Measurements from ENCODE around the gene RBM47. TPM values are rescaled to one million over a fixed set of nuclear protein-coding genes. Genes with fewer than 3 reads are reported as not detected.

RBM47 gene
- total RNA-seq, 4 donors from 2014 or later, result 13.3 to 38.3 (median 21.8) TPM

DNA sequence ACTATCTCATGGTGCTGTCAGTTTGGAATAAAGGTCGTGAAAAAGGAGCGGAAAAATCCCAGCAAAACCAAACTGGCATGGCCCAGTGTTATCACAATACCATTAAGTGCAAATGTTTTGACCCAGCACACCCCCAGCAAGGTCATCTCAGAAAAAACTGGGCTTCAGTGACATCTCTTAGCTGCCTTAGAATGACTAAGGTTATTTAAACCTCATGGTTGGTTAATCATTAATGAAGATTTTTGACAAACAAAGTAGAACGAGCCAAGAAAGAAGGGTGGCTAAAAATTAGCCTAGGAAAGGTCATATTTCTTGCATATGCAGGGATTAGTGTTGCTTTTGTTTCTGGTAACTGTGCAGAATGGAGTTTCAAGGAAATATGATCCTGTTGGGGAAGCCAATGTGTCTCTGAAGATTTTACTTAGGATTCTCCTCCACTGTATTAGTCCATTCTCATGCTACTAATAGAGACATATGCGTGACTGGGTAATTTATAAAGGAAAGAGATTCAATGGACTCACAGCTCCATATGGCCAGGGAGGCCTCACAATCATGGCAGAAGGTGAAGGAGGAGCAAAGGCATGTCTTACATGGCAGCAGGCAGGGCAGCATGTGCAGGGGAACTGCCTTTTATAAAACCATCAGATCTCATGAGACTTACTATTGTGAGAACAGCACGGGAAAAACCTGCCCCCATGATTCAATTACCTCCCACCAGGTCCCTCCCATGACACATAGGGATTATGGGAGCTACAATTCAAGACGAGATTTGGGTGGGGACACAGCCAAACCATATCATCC lies 211.0 kb downstream of the RBM47 start:
- intact Hi-C loops (cut with DNase I), result no loop called here
- H3K4me1 ChIP-seq, result no peaks in the 10 kb centered on the region
- no peaks in the 10 kb centered on the region for H3K27me3 ChIP-seq
- no peak for DNase-seq (ENCODE audit: extremely low spot score)
- TF ChIP-seq, protein P1, sequence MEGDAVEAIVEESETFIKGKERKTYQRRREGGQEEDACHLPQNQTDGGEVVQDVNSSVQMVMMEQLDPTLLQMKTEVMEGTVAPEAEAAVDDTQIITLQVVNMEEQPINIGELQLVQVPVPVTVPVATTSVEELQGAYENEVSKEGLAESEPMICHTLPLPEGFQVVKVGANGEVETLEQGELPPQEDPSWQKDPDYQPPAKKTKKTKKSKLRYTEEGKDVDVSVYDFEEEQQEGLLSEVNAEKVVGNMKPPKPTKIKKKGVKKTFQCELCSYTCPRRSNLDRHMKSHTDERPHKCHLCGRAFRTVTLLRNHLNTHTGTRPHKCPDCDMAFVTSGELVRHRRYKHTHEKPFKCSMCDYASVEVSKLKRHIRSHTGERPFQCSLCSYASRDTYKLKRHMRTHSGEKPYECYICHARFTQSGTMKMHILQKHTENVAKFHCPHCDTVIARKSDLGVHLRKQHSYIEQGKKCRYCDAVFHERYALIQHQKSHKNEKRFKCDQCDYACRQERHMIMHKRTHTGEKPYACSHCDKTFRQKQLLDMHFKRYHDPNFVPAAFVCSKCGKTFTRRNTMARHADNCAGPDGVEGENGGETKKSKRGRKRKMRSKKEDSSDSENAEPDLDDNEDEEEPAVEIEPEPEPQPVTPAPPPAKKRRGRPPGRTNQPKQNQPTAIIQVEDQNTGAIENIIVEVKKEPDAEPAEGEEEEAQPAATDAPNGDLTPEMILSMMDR (IDR thresholded peaks at IDR 0.05), result no peak
- no peak for TF ChIP-seq POLR2AphosphoS5 (IDR thresholded peaks at IDR 0.05)
- no peak for TF ChIP-seq EP300 (IDR thresholded peaks at IDR 0.05)
- TF ChIP-seq POLR2A (IDR thresholded peaks at IDR 0.05; ENCODE audit: low read depth), result no peak
- no peaks in the 10 kb centered on the region for H3K9me3 ChIP-seq
- 75% methylated on average over 6 of the region's 6 CpGs for WGBS
- no peaks in the 10 kb centered on the region for H3K36me3 ChIP-seq
- no peak overlapping the region for H3K4me3 ChIP-seq
- no peak overlapping the region for H3K27ac ChIP-seq (replicated peaks in 1 of 4)

DNA sequence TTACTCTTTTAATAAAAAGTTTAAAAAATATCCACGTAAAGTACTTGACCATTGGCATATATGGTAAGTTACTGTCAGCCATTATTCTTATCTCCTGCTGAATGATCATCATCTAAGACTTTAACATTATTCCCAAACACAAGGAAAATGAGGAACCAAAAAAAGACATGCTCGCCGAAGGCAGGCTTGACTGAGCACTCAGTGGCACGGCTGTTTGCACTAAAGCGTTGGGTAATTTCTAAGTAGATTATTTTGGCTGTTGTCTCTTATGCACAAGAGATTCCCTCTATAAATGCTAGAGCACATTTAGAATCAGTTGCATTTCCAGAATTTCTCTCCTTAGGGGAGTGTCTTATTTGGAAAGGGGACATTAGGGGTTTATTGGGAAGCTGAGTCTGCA lies 211.7 kb downstream of the RBM47 start:
- H3K4me3 ChIP-seq, result no peak overlapping the region
- DNase-seq (ENCODE audit: extremely low spot score), result no peak
- no peaks in the 10 kb centered on the region for H3K9me3 ChIP-seq
- H3K36me3 ChIP-seq, result no peaks in the 10 kb centered on the region
- no peak overlapping the region for H3K27ac ChIP-seq (replicated peaks in 1 of 4)
- no peaks in the 10 kb centered on the region for H3K4me1 ChIP-seq
- intact Hi-C loops (cut with DNase I), result no loop called here
- TF ChIP-seq EP300 (IDR thresholded peaks at IDR 0.05) (no peak), POLR2AphosphoS5 (IDR thresholded peaks at IDR 0.05) (no peak), POLR2A (IDR thresholded peaks at IDR 0.05; ENCODE audit: low read depth) (no peak)
- TF ChIP-seq, protein P1 (IDR thresholded peaks at IDR 0.05), result no peak
- H3K27me3 ChIP-seq, result no peaks in the 10 kb centered on the region
- 86% methylated on average over 5 of the region's 5 CpGs for WGBS

DNA sequence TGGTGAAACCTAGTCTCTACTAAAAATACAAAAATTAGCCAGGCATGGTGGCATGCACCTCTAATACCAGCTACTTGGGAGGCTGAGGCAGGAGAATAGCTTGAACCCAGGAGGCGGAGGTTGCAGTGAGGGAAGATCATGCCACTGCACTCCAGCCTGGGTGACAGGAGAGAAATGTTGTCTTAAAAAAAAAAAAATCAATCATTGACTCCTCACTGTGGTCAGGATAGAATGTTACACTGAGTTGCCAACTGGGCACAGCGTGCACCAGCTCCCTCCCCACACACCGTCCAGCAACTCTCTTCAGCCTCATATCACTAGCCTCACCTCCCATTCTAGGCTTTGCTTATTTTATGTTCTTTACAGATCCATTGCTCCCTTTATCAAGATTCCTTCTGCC lies 215.0 kb downstream of the RBM47 start:
- no peaks in the 10 kb centered on the region for H3K9me3 ChIP-seq
- H3K4me1 ChIP-seq, result no peaks in the 10 kb centered on the region
- intact Hi-C loops (cut with DNase I), result no loop called here
- H3K27me3 ChIP-seq, result no peaks in the 10 kb centered on the region
- TF ChIP-seq POLR2AphosphoS5 (IDR thresholded peaks at IDR 0.05), result no peak
- 95% methylated on average over 3 of the region's 3 CpGs for WGBS
- no peak overlapping the region for H3K4me3 ChIP-seq
- no peak overlapping the region for H3K27ac ChIP-seq (replicated peaks in 1 of 4)
- DNase-seq (ENCODE audit: extremely low spot score), result no peak
- no peaks in the 10 kb centered on the region for H3K36me3 ChIP-seq

DNA sequence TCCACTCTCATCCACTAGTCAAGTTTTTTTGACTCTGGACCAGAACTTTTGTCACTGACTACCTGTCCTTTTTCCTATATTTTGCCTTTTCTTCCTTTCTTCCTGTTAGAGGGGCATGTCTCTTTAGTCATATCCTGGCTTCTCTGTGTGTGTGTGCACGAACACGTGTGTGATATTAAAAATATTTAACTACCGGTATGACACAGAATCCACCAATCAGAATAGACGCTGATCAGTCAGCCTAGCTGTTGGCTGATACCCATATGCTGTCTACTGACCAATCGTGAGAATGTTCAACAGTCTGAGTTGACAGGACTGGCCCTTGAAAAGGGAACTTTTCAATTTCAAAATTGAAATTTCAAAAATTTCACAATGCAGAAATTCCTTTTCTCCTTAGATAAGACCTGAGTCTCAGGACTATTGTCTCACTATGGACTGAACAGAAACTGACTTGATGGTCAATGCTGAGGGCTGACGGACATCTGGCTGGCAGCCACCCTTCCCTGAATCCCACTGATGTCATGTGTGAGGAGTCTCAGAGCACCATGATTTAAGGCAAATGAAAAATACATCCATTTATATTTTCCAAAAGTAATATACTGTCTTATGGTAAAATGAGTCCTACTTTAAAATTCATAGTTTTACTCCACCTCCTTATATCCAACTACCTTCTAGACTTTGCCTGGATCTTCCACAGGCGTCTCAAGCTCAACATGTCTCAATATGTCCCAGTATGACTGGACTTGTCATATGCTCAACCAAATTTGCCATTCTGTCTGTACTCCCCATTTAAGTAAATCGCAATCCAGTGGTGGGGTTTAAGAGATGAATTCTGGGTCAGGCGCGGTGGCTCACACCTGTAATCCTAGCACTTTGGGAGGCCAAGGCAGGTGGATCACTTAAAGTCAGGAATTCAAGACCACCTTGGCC lies 216.5 kb downstream of the RBM47 start:
- Histone ChIP-seq H3K27ac (replicated peaks in 1 of 4) (no peak overlapping the region), H3K9me3 (no peaks in the 10 kb centered on the region), H3K4me1 (no peaks in the 10 kb centered on the region), H3K36me3 (no peaks in the 10 kb centered on the region), H3K27me3 (no peaks in the 10 kb centered on the region), H3K4me3 (no peak overlapping the region)
- no peak for DNase-seq (ENCODE audit: extremely low spot score)
- WGBS, result 90% methylated on average over 10 of the region's 10 CpGs
- intact Hi-C loops (cut with DNase I), result no loop called here
- TF ChIP-seq POLR2A (IDR thresholded peaks at IDR 0.05; ENCODE audit: low read depth) (no peak), EP300 (IDR thresholded peaks at IDR 0.05) (no peak), POLR2AphosphoS5 (IDR thresholded peaks at IDR 0.05) (no peak)
- TF ChIP-seq, protein P1 (IDR thresholded peaks at IDR 0.05), result no peak

DNA sequence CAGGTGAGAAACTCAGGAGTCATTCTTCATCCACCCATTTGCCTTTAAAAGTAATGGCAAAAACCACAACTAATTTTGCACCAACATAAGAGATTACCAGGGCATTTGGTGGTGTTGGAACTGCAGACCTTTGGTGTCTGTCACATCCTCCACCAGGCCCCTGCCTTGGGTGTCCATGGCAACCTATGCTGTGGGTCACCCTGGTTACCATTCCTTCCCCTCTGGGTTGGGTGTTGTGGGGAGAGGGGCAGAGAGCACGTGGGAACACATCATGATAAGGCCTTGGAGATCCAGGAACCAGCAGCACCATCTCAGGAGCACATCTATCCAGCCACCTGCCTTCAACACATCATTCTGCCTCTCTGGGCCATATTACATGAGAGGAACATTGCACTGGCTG lies 217.3 kb downstream of the RBM47 start:
- Histone ChIP-seq H3K27ac (replicated peaks in 1 of 4) (no peak overlapping the region), H3K27me3 (no peaks in the 10 kb centered on the region), H3K9me3 (no peaks in the 10 kb centered on the region), H3K36me3 (no peaks in the 10 kb centered on the region), H3K4me3 (no peak overlapping the region), H3K4me1 (no peaks in the 10 kb centered on the region)
- intact Hi-C loops (cut with DNase I), result no loop called here
- 57% methylated on average over 1 of the region's 1 CpG for WGBS
- DNase-seq (ENCODE audit: extremely low spot score), result no peak
- TF ChIP-seq, protein P1 (IDR thresholded peaks at IDR 0.05), result no peak
- TF ChIP-seq POLR2AphosphoS5 (IDR thresholded peaks at IDR 0.05) (no peak), POLR2A (IDR thresholded peaks at IDR 0.05; ENCODE audit: low read depth) (no peak), EP300 (IDR thresholded peaks at IDR 0.05) (no peak)

Data from esophagus muscularis mucosa (tissue), 4 donors.